ENCODE results near the gene ATP5PD.

GRCh38 chr17:75067856-75068255 lies 21.1 kb upstream of the ATP5PD start:
- no peak for TF ChIP-seq CTCF (IDR thresholded peaks at IDR 0.05; ENCODE audit: low read depth, low read length, poor library complexity, severe bottlenecking)
- TF ChIP-seq EZH2phosphoT487 (IDR thresholded peaks at IDR 0.05; ENCODE audit: borderline replicate concordance, low read length): no peak

Data from DOHH2 (cell line).